NCI-H2196 treated with DMSO at 0.1 percent for 48 hours (cell line): ENCODE measurements around the gene GPR42.

ENCODE experiments used
- DNase-seq: peaks from one replicate; lab custom pipeline; 2025; ENCODE audit not compliant: unreplicated experiment; lab: John Stamatoyannopoulos, UW

Gene GPR42

DNA sequence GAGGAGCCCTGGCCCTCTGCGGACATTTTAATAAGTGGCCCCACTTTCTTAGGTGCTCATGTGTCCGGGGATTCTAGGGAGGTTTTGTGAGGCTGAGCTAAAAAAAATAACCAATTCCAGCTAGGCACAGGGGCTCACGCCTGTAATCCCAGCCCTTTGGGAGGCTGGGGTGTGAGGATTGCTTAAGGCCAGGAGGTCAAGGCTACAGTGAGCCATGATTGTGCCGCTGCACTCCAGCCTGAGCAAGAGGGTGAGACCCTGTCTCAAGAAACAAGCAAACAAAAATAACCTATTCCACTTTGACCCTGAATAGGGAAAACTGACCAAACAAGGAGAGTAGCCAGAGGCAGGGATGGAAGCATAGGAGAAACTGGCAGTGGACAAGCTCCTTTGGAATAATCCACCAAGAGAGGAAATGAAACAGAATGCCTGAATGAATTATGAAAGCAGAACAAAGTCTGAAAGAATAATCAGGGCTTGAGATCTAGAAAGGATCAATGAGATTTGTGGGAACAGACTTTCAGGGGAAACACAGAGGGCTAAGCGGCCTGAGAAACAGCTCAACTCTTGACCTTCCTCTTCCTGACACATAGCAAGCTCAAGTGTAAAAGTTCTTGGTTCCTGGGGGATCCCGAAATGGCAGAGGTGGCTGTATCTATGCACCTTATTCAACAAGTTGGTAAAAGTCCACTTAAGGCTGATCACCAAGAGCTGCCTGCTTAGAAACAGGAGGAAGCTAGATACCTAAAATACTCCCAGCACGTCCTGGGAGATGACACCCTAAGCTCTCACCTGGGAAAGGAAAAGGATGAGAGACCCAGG, 47.1 kb downstream of the GPR42 start:
- DNase-seq = no peak

DNA sequence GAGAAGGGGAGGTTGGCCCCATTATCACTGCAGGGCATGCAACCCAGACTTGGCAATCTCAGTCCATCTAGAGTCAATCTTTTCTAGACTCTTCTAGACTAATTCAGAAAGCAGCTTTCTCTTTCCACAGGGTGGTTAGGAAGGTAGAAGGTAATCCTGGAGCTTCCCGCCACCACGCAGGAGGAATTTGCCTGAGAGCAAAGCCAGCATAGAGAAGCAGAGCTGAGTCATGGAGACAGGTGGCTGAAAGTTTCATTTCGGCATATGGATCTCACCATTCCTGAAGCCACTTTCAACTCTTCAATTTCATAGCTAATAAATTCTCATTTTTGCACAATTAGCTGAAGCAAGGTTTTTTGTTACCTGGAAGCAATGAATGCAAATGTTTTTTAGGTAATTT, 48.2 kb downstream of the GPR42 start:
- no peak for DNase-seq

DNA sequence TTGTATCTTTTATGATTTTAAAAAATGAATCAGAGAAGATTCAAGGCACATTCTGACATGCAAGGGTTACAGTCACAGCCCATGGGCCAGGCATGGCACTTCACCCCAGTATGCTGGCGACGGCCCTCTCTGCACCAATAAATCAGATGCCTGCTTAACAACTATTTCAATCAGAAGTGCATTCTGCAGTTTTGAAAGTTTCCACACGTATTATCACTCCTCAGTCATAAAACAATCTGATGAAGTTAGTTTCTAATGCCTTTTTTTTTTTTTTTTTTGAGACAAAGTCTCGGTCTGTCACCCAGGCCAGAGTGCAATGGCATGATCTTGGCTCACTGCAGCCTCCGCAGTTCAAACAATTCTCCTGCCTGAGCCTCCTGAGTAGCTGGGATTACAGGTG, 48.9 kb downstream of the GPR42 start:
- DNase-seq = no peak

DNA sequence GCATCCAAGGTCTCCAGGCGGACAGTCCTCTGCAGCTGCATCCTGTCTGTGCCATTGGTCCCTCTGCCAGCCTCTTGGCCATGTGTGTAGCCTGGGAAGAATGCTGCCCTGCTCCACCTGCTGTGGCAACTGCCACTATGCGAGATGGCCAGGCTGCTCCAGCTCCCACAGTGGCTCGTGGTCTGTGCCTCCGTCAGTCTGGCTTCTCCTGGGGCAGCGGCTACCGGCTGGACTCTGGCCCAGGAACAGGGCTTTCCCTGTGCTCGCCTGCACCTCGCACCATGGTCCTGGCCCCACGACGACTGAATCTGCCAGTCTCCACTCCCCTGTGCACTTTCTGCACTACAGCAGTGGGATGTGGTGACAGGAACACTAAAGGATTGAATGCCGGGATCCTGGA, 50.5 kb downstream of the GPR42 start:
- no peak for DNase-seq
